ENCODE data around the gene RERE.

RERE gene

GRCh38 chr1:8349473-8349865 is 468.0 kb downstream of the RERE start:
- Histone ChIP-seq H3K9me3 (ENCODE audit: control insufficient read depth, insufficient read depth, low read depth, low read length) (no peaks in the 10 kb centered on the region), H3K4me1 (ENCODE audit: control insufficient read depth, insufficient read depth, low read length) (no peaks in the 10 kb centered on the region), H3K36me3 (ENCODE audit: control insufficient read depth in 2 of 2, insufficient read depth in 1 of 2, low read length in 2 of 2) (peaks cover 0 to 21% of the 10 kb centered on the region in 2 experiments; a peak in 2 of 3 replicates), H3K27ac (ENCODE audit: extremely low read depth, low read depth, low read length) (no peak overlapping the region), H3K4me3 (ENCODE audit: low read depth, low read length) (no peak overlapping the region)
- ChIA-PET CTCF (interaction anchor here (0.6 to 6.7 kb wide), 14 partner anchors 12 to 681 kb away, joined by 3 to 49 read pairs (median 4); no protein-coding TSS in a partner anchor), POLR2A (no interaction called here)
- TF ChIP-seq ZNF221 (tag by site-specific recombination; IDR thresholded peaks at IDR 0.05; ENCODE audit: borderline replicate concordance): no peak
- TF ChIP-seq KLF10 (tag by site-specific recombination; IDR thresholded peaks at IDR 0.05): no peak
- TF ChIP-seq BCL11A (tag by site-specific recombination; IDR thresholded peaks at IDR 0.05; ENCODE audit: low read depth): 0 out of 2 replicates have a peak, but pooled peaks have one; percentile 24
- TF ChIP-seq ZNF366 (tag by site-specific recombination; conservative IDR thresholded peaks at IDR 0.05): peak; percentile 71
- no peak for TF ChIP-seq ZBTB11 (tag by site-specific recombination; conservative IDR thresholded peaks at IDR 0.05; ENCODE audit: low read depth)

GRCh38 chr1:8348777-8349472 is 468.5 kb downstream of the RERE start:
- POLR2A ChIA-PET: no interaction called here
- H3K4me1 ChIP-seq (ENCODE audit: control insufficient read depth, insufficient read depth, low read length): no peaks in the 10 kb centered on the region; the same call in 1 of the 2 replicates
- no peaks in the 10 kb centered on the region for H3K9me3 ChIP-seq (ENCODE audit: control insufficient read depth, insufficient read depth, low read depth, low read length)
- no peak overlapping the region for H3K4me3 ChIP-seq (ENCODE audit: low read depth, low read length)
- H3K36me3 ChIP-seq (ENCODE audit: control insufficient read depth in 2 of 2, insufficient read depth in 1 of 2, low read length in 2 of 2): peaks cover 0 to 18% of the 10 kb centered on the region in 2 experiments; a peak in 1 of 3 replicates
- no peak overlapping the region for H3K27ac ChIP-seq (ENCODE audit: extremely low read depth, low read depth, low read length)
- CTCF ChIA-PET: interaction anchor here (0.5 to 6.7 kb wide), 16 partner anchors 13 to 800 kb away, joined by 3 to 49 read pairs (median 4); no protein-coding TSS in a partner anchor
- TF ChIP-seq ZNF560 (tag by site-specific recombination; IDR thresholded peaks at IDR 0.05; ENCODE audit: borderline replicate concordance): no peak
- no peak for TF ChIP-seq ZNF292 (tag by site-specific recombination; IDR thresholded peaks at IDR 0.05; ENCODE audit: borderline replicate concordance, low read depth)
- peak; percentile 50 for TF ChIP-seq ZNF654 (tag by site-specific recombination; IDR thresholded peaks at IDR 0.05; ENCODE audit: low read depth)
- no peak for TF ChIP-seq SP3 (tag by site-specific recombination; IDR thresholded peaks at IDR 0.05)
- TF ChIP-seq ZNF777 (tag by site-specific recombination; IDR thresholded peaks at IDR 0.05; ENCODE audit: borderline replicate concordance): 0 out of 2 replicates have a peak, but pooled peaks have one; percentile 41
- 0 out of 2 replicates have a peak, but pooled peaks have one; percentile 21 for TF ChIP-seq ZNF501 (tag by site-specific recombination; IDR thresholded peaks at IDR 0.05)
- TF ChIP-seq ZFP3 (tag by site-specific recombination; IDR thresholded peaks at IDR 0.05; ENCODE audit: low read depth): no peak
- TF ChIP-seq ZNF169 (tag by site-specific recombination; IDR thresholded peaks at IDR 0.05): no peak
- peak; percentile 86 for TF ChIP-seq ZNF2 (tag by site-specific recombination; IDR thresholded peaks at IDR 0.05)
- TF ChIP-seq OSR2 (tag by site-specific recombination; IDR thresholded peaks at IDR 0.05): no peak
- TF ChIP-seq PRDM10 (tag by site-specific recombination; IDR thresholded peaks at IDR 0.05): peak; percentile 99
- TF ChIP-seq ZNF202 (tag by site-specific recombination; IDR thresholded peaks at IDR 0.05; ENCODE audit: borderline replicate concordance): no peak
- TF ChIP-seq GLI4 (tag by site-specific recombination; IDR thresholded peaks at IDR 0.05): no peak
- no peak for TF ChIP-seq ZNF19 (tag by site-specific recombination; IDR thresholded peaks at IDR 0.05; ENCODE audit: low read depth)
- peak; percentile 72 for TF ChIP-seq CTCF (tag by site-specific recombination; IDR thresholded peaks at IDR 0.05)
- no peak for TF ChIP-seq ZNF707 (tag by site-specific recombination; IDR thresholded peaks at IDR 0.05)
- peak; percentile 65 for TF ChIP-seq ZFHX2 (tag by site-specific recombination; conservative IDR thresholded peaks at IDR 0.05)
- TF ChIP-seq SETDB1 (IDR thresholded peaks at IDR 0.05; ENCODE audit: insufficient read length, low read length): no peak
- TF ChIP-seq ZNF660 (tag by site-specific recombination; IDR thresholded peaks at IDR 0.05): no peak
- no peak for TF ChIP-seq ZNF155 (tag by site-specific recombination; IDR thresholded peaks at IDR 0.05)
- no peak for TF ChIP-seq YY1 (tag by site-specific recombination; IDR thresholded peaks at IDR 0.05)

All from HEK293 (cell line).